Inferior parietal cortex (tissue), 1 donor: ENCODE results near the gene DOK5.
"Not testable (repeated sequence)": the region's sequence is repeated elsewhere in the genome, so short reads cannot be mapped to it uniquely, and the experiment has no call there.

Experiments used
- DNase-seq: peaks from one replicate; pipeline ENCODE4 v3.0.0-alpha.2; 2016; ENCODE audit errors: extremely low spot score

DOK5 gene

GRCh38 chr20:54470697-54471096 is 4.7 kb upstream of the DOK5 start:
- DNase-seq = no peak

GRCh38 chr20:54472607-54473006 is 2.8 kb upstream of the DOK5 start:
- no peak for DNase-seq

GRCh38 chr20:54473340-54473739 is 2.1 kb upstream of the DOK5 start:
- DNase-seq = no peak

GRCh38 chr20:54474046-54474445 is 1.3 kb upstream of the DOK5 start:
- DNase-seq = peak; percentile 32

- no peak for DNase-seq
Measured at GRCh38 chr20:54474866-54475265, 527 bp upstream of the DOK5 start.

- DNase-seq = no peak
Measured at GRCh38 chr20:54476169-54477009, 996 bp downstream of the DOK5 start.

- DNase-seq = no peak
Measured at GRCh38 chr20:54477191-54477955, 2.0 kb downstream of the DOK5 start.

GRCh38 chr20:54479138-54479906 is 3.9 kb downstream of the DOK5 start:
- no peak for DNase-seq

GRCh38 chr20:54479937-54480336 is 4.5 kb downstream of the DOK5 start:
- not testable (repeated sequence) for DNase-seq

GRCh38 chr20:54481442-54481841 is 6.0 kb downstream of the DOK5 start:
- DNase-seq = no peak

GRCh38 chr20:54485631-54486030 is 10.2 kb downstream of the DOK5 start:
- DNase-seq = no peak

GRCh38 chr20:54486585-54486984 is 11.2 kb downstream of the DOK5 start:
- DNase-seq = no peak

GRCh38 chr20:54488442-54488841 is 13.0 kb downstream of the DOK5 start:
- no peak for DNase-seq

GRCh38 chr20:54491506-54491905 is 16.1 kb downstream of the DOK5 start:
- DNase-seq = no peak

GRCh38 chr20:54494303-54495006 is 19.1 kb downstream of the DOK5 start:
- no peak for DNase-seq

- DNase-seq = no peak
Measured at GRCh38 chr20:54497931-54498718, 22.7 kb downstream of the DOK5 start.

GRCh38 chr20:54499111-54499510 is 23.7 kb downstream of the DOK5 start:
- DNase-seq = no peak

GRCh38 chr20:54502179-54502578 is 26.8 kb downstream of the DOK5 start:
- DNase-seq = no peak

- no peak for DNase-seq
Measured at GRCh38 chr20:54506643-54507042, 31.2 kb downstream of the DOK5 start.

- no peak for DNase-seq
Measured at GRCh38 chr20:54510541-54511129, 35.2 kb downstream of the DOK5 start.
